HG02943 (cell line): ENCODE measurements around the gene FGD1.
A peak's percentile ranks its signal among the peaks of the same experiment; 100 is the strongest.

ENCODE experiments used
- ATAC-seq: cut with Tn5 transposase; IDR thresholded peaks from one replicate; pipeline ENCODE4 v1.9.1; 2021; ENCODE audit warnings: mild to moderate bottlenecking, low read depth, moderate library complexity; ENCODE audit not compliant: unreplicated experiment

FGD1 gene

GRCh38 chrX:54473993-54474859 lies 21.8 kb downstream of the FGD1 start:
- no peak for ATAC-seq

GRCh38 chrX:54470054-54470760 lies 25.8 kb downstream of the FGD1 start:
- ATAC-seq = no peak

GRCh38 chrX:54452920-54453319 lies 43.1 kb downstream of the FGD1 start:
- no peak for ATAC-seq

- no peak for ATAC-seq
Observed at GRCh38 chrX:54449929-54450328, 46.1 kb downstream of the FGD1 start.

- ATAC-seq = no peak
Observed at GRCh38 chrX:54447461-54447860, 48.6 kb downstream of the FGD1 start.

GRCh38 chrX:54446084-54446483 lies 50.0 kb downstream of the FGD1 start:
- no peak for ATAC-seq

- no peak for ATAC-seq
Observed at GRCh38 chrX:54444752-54445151, 51.3 kb downstream of the FGD1 start.

GRCh38 chrX:54442790-54443189 lies 53.2 kb downstream of the FGD1 start:
- no peak for ATAC-seq

- ATAC-seq = peak; percentile 97
Observed at GRCh38 chrX:54439960-54440871, 55.8 kb downstream of the FGD1 start, which contains the start of gene TSR2. TSS of gene TSR2 (plus strand) at chrX:54440404. CDS start at chrX:54440422, 18 bp downstream.

- no peak for ATAC-seq
Observed at GRCh38 chrX:54435121-54435520, 60.9 kb downstream of the FGD1 start.

- ATAC-seq = no peak
Observed at GRCh38 chrX:54430519-54430918, 65.5 kb downstream of the FGD1 start.

- no peak for ATAC-seq
Observed at GRCh38 chrX:54427837-54428424, 68.1 kb downstream of the FGD1 start.

GRCh38 chrX:54423161-54423888 lies 72.7 kb downstream of the FGD1 start:
- no peak for ATAC-seq

- ATAC-seq = no peak
Observed at GRCh38 chrX:54422168-54422567, 73.9 kb downstream of the FGD1 start.

GRCh38 chrX:54419559-54420302 lies 76.3 kb downstream of the FGD1 start:
- no peak for ATAC-seq

- ATAC-seq = no peak
Observed at GRCh38 chrX:54416965-54417364, 79.1 kb downstream of the FGD1 start.

- ATAC-seq = no peak
Observed at GRCh38 chrX:54415534-54416350, 80.3 kb downstream of the FGD1 start.

- no peak for ATAC-seq
Observed at GRCh38 chrX:54413753-54414152, 82.3 kb downstream of the FGD1 start.
